GM21390 (cell line): ENCODE measurements around the gene TMEM63A.
"Not testable (repeated sequence)": the region's sequence is repeated elsewhere in the genome, so short reads cannot be mapped to it uniquely, and the experiment has no call there.

Experiments used
- ATAC-seq: cut with Tn5 transposase; IDR thresholded peaks from one replicate; pipeline ENCODE4 v1.9.1; 2021; ENCODE audit not compliant: unreplicated experiment

The TMEM63A gene

DNA sequence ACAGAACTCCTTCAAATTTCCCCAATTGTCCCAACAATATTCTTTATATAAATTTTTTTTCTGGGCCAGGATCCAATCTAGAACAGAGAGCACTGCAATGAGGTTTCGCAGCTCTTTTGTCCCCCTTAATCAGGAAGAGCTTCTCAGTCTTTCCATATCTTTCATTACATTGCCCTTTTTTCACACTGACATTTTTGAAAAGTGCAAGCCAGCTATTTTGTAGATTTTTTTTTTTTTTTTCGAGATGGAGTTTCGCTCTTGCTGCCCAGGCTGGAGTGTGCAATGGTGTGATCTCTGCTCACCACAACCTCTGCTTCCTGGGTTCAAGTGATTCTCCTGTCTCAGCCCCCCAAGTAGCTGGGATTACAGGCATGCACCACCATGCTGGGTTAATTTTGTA lies 75.4 kb downstream of the TMEM63A start:
- not testable (repeated sequence) for ATAC-seq

DNA sequence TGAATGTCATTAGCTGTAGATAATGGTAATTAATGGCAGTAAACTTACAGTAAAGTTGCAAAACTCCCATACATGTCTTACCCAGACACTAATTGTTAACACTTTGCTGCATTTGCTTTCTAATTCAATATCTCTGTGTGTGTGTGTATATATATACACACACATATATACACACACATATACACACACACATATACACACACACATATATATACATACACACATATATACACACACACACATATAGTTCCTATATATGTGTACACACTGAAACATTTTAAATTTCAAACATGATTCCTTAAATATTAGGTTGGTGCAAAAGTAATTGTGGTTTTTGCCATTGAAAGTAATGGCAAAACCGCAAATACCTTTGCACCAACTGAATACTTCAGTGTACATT lies 75.9 kb downstream of the TMEM63A start:
- no peak for ATAC-seq

DNA sequence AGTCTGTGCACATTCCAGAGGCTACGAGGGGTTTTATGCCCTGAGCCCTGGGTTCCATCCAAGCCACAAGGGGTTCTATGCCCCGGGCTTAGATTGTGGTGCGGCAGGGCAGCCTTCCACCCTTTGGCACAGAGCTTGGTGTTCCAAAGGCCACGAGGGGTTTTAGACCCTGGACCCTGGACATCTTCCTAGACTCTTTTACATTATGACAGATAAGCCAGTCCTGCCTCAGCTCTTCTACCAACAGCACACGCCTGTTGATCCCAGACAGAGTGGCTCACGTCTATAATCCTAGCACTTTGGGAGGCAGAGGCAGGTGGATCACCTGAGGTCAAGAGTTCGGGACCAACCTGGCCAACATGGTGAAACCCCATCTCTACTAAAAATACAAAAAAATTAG lies 81.0 kb downstream of the TMEM63A start:
- ATAC-seq: not testable (repeated sequence)

DNA sequence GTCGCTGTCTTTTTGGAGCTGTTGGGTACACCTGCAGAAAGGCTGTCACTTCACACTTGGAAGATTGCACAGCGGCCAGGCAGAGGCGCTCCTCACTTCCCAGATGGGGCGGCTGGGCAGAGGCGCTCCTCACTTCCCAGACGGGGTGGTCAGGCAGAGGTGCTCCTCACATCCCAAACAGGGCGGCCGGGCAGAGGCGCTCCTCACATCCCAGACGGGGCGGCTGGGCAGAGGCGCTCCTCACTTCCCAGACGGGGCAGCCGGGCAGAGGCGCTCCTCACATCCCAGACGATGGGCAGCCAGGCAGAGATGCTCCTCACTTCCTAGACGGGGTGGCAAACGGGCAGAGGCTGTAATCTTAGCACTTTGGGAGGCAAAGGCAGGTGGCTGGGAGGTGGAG lies 86.1 kb downstream of the TMEM63A start:
- ATAC-seq: not testable (repeated sequence)
